Transverse colon (tissue), 4 donors: ENCODE measurements around the gene TTC17.

Experiments used
- EP300 ChIP-seq: sonication (generic); formaldehyde crosslinking; IDR thresholded peaks from one replicate; pipeline ENCODE4 v1.6.1; 2017; ENCODE audit warnings: antibody characterized with exemption, low read depth
- POLR2A ChIP-seq: fragments of 450-650 bp; IDR thresholded peaks from one replicate; pipeline ENCODE4 v1.6.1; 2016; ENCODE audit warnings: antibody characterized with exemption, mild to moderate bottlenecking, moderate library complexity
- POLR2AphosphoS5 ChIP-seq, 3 donors: sonication (generic); formaldehyde crosslinking; IDR thresholded peaks; one replicate each; pipeline ENCODE4 v1.6.1; 2016; ENCODE audit warnings: antibody characterized with exemption in 3 of 3
- TF ChIP-seq, protein P1 (sequence below), 5 experiments: fragments of 200-600 bp in 3 of 5; fragments of 450-650 bp in 2 of 5; sonication (generic) in 3 of 5; IDR thresholded peaks; 1 replicate in 2 of 5; 2 replicates in 3 of 5; pipeline ENCODE4 v1.5.1; 2016 to 2017; ENCODE audit warnings: antibody characterized with exemption in 5 of 5, inconsistent platforms in 3 of 5, mild to moderate bottlenecking in 2 of 5, moderate library complexity in 1 of 5

DNA sequence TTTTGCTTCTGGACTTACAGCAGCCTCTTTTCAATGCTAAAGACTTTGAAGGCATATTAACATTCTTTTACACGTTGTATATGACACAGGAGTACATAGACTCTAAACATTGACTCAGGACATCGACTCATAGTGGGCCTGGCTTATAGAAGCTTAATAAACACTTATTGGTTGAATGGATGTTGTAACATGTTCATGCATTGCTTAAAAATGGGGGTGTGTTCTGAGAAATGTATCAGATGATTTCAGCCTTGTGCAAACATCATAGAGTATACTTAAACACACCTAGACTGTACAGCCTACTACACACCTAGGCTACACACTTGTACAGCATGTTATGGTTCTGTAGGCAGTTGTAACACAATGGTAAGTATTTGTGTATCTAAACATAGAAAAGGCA, 17.9 kb downstream of the TTC17 start:
- TF ChIP-seq, protein P1, sequence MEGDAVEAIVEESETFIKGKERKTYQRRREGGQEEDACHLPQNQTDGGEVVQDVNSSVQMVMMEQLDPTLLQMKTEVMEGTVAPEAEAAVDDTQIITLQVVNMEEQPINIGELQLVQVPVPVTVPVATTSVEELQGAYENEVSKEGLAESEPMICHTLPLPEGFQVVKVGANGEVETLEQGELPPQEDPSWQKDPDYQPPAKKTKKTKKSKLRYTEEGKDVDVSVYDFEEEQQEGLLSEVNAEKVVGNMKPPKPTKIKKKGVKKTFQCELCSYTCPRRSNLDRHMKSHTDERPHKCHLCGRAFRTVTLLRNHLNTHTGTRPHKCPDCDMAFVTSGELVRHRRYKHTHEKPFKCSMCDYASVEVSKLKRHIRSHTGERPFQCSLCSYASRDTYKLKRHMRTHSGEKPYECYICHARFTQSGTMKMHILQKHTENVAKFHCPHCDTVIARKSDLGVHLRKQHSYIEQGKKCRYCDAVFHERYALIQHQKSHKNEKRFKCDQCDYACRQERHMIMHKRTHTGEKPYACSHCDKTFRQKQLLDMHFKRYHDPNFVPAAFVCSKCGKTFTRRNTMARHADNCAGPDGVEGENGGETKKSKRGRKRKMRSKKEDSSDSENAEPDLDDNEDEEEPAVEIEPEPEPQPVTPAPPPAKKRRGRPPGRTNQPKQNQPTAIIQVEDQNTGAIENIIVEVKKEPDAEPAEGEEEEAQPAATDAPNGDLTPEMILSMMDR (IDR thresholded peaks at IDR 0.05), result no peak
- TF ChIP-seq POLR2AphosphoS5 (IDR thresholded peaks at IDR 0.05), result no peak
- no peak for TF ChIP-seq POLR2A
- no peak for TF ChIP-seq EP300
